GM18526 (cell line): ENCODE results near the gene TECPR2.

Experiments used
- POLR2A ChIP-seq: IDR thresholded peaks from 3 replicates; pipeline ENCODE4 v1.6.1; 2011; ENCODE audit not compliant: insufficient read length; ENCODE audit errors: extremely low read depth

Gene TECPR2

DNA sequence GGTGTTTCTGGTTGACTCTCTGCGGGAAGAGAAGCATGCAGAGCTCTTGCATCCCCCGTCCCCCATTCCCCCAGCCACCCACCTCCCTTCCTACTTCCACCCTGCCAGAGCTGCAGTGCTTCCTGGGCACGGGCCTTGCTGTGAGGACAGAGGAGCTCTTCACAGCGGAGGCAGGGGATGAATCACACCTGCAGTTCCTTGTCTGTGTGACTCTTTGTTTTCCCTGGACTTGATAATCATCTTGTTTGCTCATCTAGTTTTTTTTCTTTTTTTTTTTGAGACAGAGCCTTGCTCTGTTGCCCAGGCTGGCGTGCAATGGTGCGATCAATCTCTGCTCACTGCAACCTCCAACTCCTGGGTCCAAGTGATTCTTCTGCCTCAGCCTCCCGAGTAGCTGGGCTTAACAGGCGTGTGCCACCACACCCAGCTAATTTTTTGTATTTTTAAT lies 119.1 kb downstream of the TECPR2 start:
- TF ChIP-seq POLR2A = no peak

DNA sequence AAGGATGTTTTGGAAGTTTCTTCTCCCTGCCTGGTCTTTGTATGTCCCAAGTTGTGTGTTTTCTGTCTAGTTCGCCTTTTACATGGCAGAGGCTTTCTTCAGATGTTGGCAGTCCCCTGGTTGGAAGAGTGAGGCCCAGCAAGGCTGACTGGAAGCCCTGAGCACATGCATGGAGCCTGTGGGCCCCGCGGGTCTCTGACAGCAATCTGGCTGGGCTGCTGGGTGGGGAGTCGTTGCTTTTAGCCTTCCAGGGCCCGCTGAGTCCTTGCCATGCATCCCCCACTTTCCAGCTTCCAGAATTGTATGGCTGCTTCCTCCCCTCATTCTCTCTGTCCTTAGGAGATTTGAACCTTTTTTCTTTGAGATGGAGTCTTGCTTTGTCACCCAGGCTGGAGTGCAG lies 121.6 kb downstream of the TECPR2 start:
- no peak for TF ChIP-seq POLR2A

DNA sequence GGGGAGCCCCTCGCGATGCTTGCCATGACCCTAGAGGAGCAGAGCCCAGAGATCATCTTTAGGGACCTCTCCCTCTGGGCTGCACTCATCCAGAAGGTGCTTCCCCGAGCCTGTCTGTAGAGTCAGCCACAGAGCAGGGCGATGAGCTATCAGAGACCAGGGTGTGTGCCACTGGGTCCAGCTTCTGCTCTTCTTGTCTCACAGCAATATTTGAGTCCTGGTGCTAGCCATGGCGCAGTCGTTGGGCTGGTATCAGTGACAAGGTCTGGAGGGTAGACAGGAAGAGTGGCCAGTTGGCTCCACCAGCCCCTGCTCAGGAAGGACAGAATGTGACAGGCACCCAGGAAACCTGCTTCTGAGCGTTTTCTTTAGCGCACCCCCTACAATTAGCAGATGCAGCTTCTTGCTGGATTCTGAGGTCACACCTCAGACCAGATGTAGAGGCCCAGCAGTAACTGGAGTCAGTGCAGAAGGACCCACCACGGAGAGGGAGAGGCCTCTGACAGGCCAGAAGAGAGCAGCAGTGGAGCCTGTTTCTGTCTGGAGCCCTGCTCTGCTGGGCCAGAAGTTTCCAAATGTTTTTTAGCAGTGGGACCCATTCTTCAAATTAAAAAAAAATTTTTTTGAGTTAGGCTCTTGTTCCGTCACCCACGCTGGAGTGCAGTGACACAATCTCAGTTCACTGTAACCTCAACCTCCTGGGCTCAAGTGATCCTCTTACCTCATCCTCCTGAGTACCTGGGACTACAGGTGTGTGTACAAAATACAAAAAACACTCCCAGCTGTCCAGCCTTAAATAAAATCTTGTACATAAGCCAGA lies 123.2 kb downstream of the TECPR2 start:
- no peak for TF ChIP-seq POLR2A

DNA sequence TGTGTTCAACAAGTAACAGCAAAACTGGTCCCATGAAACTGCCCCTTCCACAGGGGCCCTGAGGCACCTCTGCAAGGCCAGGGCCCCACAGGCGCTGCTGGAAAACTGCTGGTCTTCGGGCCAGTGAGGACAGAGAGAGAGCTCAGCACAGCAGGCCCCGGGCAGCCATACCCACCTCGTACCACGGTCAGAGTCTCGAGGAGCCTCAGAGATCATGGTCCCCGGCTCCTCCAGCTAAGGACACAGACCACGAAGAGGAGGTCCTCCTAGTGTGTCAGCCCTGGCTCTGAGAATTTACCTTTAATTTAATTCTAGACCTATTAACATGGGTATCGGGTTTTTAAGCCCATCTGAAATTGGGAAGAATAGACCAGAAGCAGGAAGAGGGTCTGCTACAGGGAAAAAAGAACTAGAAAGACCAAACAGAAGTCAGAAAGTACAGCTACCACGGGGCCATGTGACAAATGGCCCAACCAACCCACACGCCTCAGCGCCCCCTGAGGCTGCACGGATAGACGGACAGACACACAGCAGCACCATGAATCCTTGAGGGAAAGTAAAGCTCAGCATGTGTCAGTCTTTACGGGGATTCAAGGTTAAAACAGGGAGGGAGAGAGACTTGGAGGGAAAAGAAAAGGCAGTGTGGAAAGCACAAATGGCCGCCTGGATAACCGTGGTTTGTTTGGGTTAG lies 123.9 kb downstream of the TECPR2 start:
- TF ChIP-seq POLR2A = no peak

DNA sequence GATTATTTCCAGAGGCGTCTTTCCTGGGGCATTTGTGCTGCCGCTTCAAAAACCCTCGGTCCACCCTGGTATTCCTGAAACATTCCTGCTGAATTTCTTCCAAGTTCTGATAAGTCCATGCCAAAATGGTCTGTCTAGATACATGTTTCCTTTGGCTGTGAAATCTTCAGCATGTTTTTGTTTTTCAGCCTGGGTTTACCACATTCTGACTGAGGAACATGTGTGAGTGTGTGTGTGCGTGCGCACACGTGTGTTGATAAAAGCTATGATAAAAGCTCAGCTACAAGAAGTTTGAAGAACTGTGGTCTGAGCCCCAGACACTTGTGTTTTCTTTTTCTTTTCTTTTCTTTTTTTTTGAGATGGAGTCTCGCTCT lies 124.5 kb downstream of the TECPR2 start:
- TF ChIP-seq POLR2A = no peak

DNA sequence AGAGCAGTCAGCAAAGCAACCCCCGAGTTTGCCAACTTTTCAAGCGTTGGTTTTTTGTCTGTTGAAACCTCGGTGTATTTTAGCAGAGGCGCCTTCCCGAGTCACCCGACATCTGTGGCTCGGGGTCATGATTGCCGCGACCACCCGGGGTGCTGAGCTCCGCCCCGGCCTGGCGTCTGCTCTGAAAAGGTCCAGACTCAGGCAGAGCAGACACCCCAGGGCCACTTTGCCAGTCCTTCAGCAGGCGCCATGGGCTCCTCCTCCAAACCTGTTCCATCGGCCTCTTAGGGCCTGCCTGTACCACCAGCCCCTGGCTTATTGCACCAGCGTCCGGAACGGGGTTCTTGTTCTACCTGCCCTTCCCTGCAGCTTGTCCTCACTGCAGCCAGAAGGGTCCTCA lies 127.7 kb downstream of the TECPR2 start:
- TF ChIP-seq POLR2A = no peak

DNA sequence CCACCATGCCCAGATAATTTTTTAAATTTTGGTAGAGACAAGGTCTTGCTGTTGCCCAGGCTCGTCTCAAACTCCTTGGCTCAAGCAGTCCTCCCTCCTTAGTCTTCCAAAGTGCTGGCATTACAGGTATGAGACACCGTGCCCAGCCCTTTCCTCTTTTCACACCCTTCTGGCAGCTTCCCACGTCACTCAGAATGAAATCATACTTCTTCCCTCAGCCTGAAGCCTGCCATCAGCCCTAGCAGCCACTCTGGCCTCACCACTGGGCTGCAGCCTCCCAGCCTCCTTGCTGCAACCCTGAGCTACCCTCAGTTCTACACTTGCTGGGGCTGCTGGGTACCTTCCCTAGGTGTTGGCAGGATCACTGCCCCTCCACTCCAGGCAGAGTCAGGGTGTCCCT lies 128.6 kb downstream of the TECPR2 start:
- TF ChIP-seq POLR2A = no peak

DNA sequence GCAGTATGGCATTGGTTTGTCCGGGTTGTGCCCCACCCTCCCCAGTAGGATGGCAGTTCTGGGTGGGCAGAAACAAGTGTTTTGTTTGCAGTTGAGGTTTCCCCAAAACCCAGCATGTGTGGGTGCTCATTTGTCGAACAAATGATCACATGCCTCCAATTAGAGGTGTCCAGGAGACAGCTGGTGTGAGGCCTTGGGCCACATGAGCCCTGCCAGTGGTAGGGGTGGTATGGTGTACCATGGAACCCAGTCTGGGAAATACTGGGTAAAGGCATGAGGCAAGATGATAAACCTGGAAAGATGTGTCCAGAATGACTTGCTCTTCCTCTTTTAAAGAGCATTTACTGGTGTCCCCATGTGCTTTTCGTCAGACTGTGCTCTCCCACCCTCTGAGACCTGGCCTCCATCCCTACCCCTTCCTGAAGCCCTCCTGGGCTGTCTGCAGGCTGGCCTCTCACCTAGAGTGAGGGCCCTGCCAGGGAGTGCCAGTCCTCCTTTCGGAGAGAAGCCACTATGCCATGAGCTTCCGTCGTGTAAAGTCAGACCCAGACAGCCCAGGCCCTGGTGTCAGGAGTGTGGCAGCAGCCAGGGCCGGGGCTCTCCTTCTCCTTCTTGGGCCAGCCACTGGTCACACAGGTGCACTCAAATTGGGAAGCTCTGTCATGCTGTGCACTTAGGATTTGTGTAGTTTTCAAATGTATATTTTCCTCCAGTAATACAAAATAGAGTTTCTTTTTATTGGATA lies 129.2 kb downstream of the TECPR2 start:
- TF ChIP-seq POLR2A = no peak

DNA sequence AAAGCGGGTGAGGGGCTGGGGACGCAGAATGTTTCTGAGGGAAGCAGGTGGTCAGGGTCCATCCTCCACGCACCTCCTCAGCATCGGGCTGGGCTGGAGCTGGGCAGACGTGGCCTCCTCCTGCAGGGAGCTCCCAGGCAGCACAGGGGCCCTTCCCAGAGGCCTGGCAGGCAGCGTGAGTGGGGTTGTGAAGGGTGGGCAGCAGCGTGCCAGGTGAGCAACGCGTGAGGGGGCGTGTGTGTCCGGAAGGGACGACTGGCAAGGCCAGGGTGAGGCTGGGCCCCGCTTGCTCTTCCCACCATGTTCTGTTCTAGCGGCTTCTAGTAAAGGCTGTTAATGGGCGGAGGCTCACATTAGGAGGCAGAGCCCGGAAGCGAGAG lies 129.8 kb downstream of the TECPR2 start:
- TF ChIP-seq POLR2A = no peak

DNA sequence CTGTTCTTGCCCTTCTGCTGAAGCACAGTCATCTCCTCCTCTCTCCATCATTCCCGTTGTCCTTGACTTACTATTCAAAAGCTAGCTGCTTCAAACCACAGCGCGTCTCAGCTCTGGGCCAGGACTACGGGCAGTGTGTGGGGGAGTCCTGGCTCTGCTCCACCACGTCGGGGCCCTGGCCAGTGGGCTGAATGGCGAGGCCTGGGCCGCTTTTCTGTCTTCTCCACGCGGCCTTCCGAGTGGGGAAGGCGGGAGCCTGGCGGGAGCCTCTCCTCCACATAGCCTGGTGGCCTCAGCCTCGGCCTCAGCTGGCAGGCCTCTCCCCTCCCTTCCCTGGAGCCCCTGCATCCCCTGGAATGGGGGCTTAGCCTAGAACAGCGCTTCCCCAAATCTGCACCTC lies 130.4 kb downstream of the TECPR2 start:
- TF ChIP-seq POLR2A = no peak

DNA sequence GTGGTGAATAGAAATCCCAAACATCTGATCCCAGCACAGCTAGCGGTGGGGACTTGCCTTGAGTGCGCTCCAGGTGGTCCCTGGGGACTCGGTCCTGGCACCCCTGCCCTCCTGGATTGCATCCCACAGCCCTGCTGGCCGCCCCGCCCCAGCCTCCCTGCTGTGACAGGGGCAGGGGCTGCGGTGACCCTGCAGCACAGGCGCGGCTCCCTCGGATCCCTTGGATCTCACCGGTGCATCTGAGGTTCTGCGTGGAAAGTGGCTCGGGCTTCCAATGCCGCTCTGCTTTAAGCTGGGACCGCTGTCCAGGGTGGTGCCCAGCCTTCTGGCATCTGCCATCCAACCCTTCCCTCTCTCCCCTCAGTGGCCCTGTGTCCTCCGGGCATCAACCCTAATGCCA lies 130.8 kb downstream of the TECPR2 start:
- no peak for TF ChIP-seq POLR2A

DNA sequence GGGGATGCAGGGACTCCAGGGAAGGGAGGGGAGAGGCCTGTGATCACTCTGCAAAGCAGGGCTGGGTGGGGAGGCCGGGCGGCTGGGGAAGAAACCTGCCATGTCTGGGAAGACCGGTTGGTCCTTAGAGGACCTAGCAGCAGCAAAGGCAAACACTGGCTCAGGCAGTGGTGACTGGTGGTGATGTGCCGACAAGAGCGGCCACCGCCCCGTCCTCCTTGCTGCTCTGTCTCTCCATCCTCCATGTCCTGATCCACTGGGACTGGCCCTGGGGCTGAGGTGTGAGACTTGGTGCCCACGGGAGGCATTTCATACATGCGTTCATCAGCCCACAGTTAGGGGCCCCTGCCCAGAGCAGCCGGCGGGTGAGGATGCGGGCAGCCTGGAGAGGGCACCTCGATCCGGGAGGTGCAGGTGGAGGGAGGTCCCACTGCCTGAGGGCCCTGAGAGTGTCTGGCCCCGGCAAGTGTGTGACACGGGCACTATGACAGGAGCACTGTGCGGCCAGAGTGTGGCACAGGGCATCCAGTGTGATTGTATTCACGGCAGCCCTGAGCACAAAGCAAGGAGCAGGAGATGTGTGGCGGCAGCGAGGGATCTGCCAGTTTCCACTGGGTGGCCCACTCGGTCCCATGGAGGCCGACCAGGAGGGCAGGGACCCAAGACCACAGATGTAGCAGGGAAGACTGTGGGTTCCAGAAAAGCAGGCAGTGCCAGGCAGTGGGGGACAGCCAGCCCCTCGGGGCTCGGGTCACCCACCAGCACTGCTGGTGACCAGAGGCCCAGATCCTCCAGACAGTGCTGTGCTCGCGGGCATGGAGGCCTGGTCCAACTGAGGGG lies 133.0 kb downstream of the TECPR2 start:
- no peak for TF ChIP-seq POLR2A

DNA sequence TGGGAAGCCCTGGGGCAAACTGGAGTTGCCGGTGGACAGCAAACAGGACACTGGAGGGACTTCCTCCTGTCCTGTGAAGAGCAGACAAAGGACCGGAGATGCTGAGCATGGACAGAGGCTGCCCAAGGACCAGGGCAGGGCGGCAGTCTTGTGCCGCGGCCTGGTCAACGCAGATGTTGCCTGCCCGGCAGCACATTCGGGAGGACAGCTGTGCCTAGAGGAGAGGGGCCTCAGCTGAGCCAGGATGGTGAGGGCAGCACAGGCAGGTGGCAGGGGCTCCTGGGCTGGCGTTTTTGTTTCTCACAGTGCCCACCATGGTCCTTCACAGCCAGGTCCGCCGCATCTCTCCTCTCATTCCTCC lies 133.6 kb downstream of the TECPR2 start:
- TF ChIP-seq POLR2A = no peak

DNA sequence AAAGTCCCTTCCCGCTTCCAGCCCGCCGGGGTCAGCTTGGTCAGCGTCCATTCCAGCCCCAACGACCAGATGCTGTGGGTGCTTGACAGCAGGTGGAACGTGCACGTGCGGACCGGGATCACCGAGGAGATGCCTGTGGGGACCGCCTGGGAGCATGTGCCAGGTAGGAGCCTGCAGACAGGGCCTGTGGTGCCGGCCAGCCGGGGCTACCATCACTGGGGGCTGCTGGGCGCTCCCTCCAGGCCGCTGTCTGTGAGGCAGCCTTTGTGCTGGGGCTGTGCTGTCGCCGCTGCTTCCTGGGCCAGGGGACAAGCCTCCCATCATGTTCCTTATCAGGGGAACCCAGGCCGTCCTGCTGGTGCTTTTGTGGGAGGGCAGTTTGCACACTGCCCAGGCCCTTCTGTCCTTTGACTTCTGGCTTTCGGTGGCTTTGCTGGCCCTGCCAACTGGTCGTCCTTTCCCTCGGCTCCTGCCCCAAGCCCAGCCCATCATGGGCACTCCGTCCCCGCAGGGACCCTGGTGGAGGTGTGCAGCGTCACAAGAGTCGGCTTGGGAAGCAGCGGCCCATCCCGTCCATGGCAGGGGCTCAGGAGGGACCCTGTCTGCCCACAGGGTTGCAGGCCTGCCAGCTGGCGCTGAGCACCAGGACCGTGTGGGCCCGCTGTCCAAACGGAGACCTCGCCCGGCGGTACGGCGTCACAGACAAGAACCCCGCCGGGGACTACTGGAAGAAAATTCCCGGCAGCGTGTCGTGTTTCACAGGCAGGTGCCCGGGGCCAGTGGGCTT lies 134.4 kb downstream of the TECPR2 start:
- TF ChIP-seq POLR2A = no peak
